ENCODE measurements around the gene BTBD3. TPM values are rescaled to one million over a fixed set of nuclear protein-coding genes. Genes with fewer than 3 reads are reported as not detected.

The BTBD3 gene
- total RNA-seq, 1 experiment from 2014 or later, result 21.8 TPM

DNA sequence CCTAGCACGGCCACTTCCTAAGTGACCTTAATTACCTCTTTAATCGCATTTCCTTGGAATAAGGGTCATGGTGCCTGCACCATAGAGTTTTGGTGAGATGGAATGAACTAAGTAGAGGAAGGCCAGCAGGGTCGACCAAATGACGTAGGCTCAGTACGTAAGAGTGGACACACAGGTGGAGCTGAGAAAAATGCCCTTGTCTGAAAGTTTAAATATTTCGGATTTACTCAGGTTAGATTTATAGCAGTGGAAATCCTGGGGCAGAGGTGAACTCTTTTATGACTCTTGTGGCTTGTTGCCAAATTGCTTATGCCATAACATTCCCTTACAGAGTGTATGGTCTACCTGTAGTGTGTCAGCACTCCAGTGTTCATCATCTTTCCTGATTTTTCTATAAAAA is 23.6 kb upstream of the BTBD3 start:
- CTCF ChIA-PET, result no interaction called here
- Mint-ChIP-seq H3K4me1 (ENCODE audit: insufficient read depth, unreplicated experiment) (peaks cover 41% of the 10 kb centered on the region), H3K36me3 (ENCODE audit: insufficient read depth, unreplicated experiment) (no peaks in the 10 kb centered on the region), H3K9me3 (ENCODE audit: unreplicated experiment) (no peaks in the 10 kb centered on the region), H3K27me3 (ENCODE audit: insufficient read depth, unreplicated experiment) (no peaks in the 10 kb centered on the region), H3K4me3 (ENCODE audit: unreplicated experiment) (no peak overlapping the region), H3K27ac (ENCODE audit: low read depth, unreplicated experiment) (no peak overlapping the region)
- TF ChIP-seq CTCF (IDR thresholded peaks at IDR 0.05; ENCODE audit: unreplicated experiment), result no peak
- BruUV-seq (replicated peaks), result no TSS peak
- POLR2A ChIA-PET, result interaction anchor here (0.6 to 3.8 kb wide), 5 partner anchors 10 to 1065 kb away, joined by 3 to 22 read pairs (median 4); no protein-coding TSS in a partner anchor
- DNase-seq (ENCODE audit: unreplicated experiment), result peak; percentile 27
- intact Hi-C loops (cut with micrococcal nuclease), result loop anchor here (5.0 kb wide), 2 partner anchors 87 to 197 kb away; no protein-coding TSS in a partner anchor

- CTCF ChIA-PET, result no interaction called here
- BruUV-seq (replicated peaks), result no TSS peak
- Mint-ChIP-seq H3K27ac (ENCODE audit: low read depth, unreplicated experiment) (no peak overlapping the region), H3K4me3 (ENCODE audit: unreplicated experiment) (no peak overlapping the region), H3K27me3 (ENCODE audit: insufficient read depth, unreplicated experiment) (no peaks in the 10 kb centered on the region), H3K9me3 (ENCODE audit: unreplicated experiment) (no peaks in the 10 kb centered on the region), H3K4me1 (ENCODE audit: insufficient read depth, unreplicated experiment) (peaks cover 37% of the 10 kb centered on the region), H3K36me3 (ENCODE audit: insufficient read depth, unreplicated experiment) (peaks cover 5% of the 10 kb centered on the region)
- POLR2A ChIA-PET, result interaction anchor here (0.9 to 2.1 kb wide), 2 partner anchors 9 to 17 kb away, joined by 3 to 5 read pairs; no protein-coding TSS in a partner anchor
- intact Hi-C loops (cut with micrococcal nuclease), result no loop called here
- no peak for DNase-seq (ENCODE audit: unreplicated experiment)
- no peak for TF ChIP-seq CTCF (IDR thresholded peaks at IDR 0.05; ENCODE audit: unreplicated experiment)
These were observed 21.8 kb upstream of the BTBD3 start for GRCh38 chr20:11895861-11896387.

- Mint-ChIP-seq H3K4me1 (ENCODE audit: insufficient read depth, unreplicated experiment) (peaks cover 34% of the 10 kb centered on the region), H3K4me3 (ENCODE audit: unreplicated experiment) (no peak overlapping the region), H3K27me3 (ENCODE audit: insufficient read depth, unreplicated experiment) (no peaks in the 10 kb centered on the region), H3K36me3 (ENCODE audit: insufficient read depth, unreplicated experiment) (peaks cover 12% of the 10 kb centered on the region), H3K9me3 (ENCODE audit: unreplicated experiment) (no peaks in the 10 kb centered on the region), H3K27ac (ENCODE audit: low read depth, unreplicated experiment) (no peak overlapping the region)
- intact Hi-C loops (cut with micrococcal nuclease), result no loop called here
- no peak for TF ChIP-seq CTCF (IDR thresholded peaks at IDR 0.05; ENCODE audit: unreplicated experiment)
- BruUV-seq (replicated peaks), result no TSS peak
- ChIA-PET CTCF (interaction anchor here (0.5 to 2.1 kb wide), 3 partner anchors 12 to 312 kb away, joined by 3 to 17 read pairs (median 3); no protein-coding TSS in a partner anchor), POLR2A (interaction anchor here (1.0 to 1.3 kb wide), 3 partner anchors 9 to 1227 kb away, joined by 3 to 7 read pairs (median 5); partner anchors contain the start of gene JAG1)
- DNase-seq (ENCODE audit: unreplicated experiment), result peak; percentile 32
These were observed 16.6 kb upstream of the BTBD3 start for GRCh38 chr20:11901127-11901526.

- ChIA-PET POLR2A (interaction anchor here (1.3 kb wide), 1 partner anchor 8 kb away, joined by 3 read pairs; no protein-coding TSS in a partner anchor), CTCF (interaction anchor here (1.0 to 2.1 kb wide), 3 partner anchors 10 to 182 kb away, joined by 4 to 17 read pairs (median 5); no protein-coding TSS in a partner anchor)
- H3K36me3 Mint-ChIP-seq (ENCODE audit: insufficient read depth, unreplicated experiment), result peaks cover 12% of the 10 kb centered on the region
- H3K4me1 Mint-ChIP-seq (ENCODE audit: insufficient read depth, unreplicated experiment), result peaks cover 28% of the 10 kb centered on the region
- DNase-seq (ENCODE audit: unreplicated experiment), result peak; percentile 16
- intact Hi-C loops (cut with micrococcal nuclease), result no loop called here
- H3K27ac Mint-ChIP-seq (ENCODE audit: low read depth, unreplicated experiment), result no peak overlapping the region
- H3K9me3 Mint-ChIP-seq (ENCODE audit: unreplicated experiment), result no peaks in the 10 kb centered on the region
- no peak for TF ChIP-seq CTCF (IDR thresholded peaks at IDR 0.05; ENCODE audit: unreplicated experiment)
- no TSS peak for BruUV-seq (replicated peaks)
- no peak overlapping the region for H3K4me3 Mint-ChIP-seq (ENCODE audit: unreplicated experiment)
- H3K27me3 Mint-ChIP-seq (ENCODE audit: insufficient read depth, unreplicated experiment), result no peaks in the 10 kb centered on the region
These were observed 15.4 kb upstream of the BTBD3 start for GRCh38 chr20:11902285-11902697.
